ENCODE data around the gene CYP27C1.

DNA sequence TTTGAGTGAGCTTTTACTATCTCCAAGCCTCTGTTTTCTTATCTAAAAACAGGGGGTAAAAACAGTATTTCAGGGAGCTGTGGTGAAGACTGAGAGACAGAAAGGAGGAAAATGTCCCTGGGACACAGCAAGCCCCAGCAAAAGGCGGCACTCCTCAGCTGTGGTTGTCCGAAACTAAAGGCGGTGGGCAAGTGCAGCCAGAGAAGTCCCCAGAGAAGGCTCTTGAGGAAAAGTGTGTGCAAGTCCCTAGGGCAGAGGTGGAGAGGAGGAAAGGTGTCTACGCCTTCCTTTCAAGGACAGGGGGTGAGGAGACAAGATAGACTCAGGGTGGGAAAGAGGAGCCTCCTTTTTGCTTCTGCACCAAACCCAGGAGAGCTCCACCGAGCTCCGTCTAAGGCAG is 45.5 kb downstream of the CYP27C1 start:
- TF ChIP-seq CTCF (IDR thresholded peaks at IDR 0.05; ENCODE audit: low read length): no peak
- TF ChIP-seq EZH2 (IDR thresholded peaks at IDR 0.05; ENCODE audit: borderline replicate concordance, low read length): no peak

Measured in OCI-LY1 (cell line).